ENCODE measurements around the gene PGM5.

Gene PGM5

GRCh38 chr9:68493541-68493940, 137.1 kb downstream of the PGM5 start:
- Histone ChIP-seq H3K36me3 (ENCODE audit: control insufficient read depth, insufficient read depth, low read length) (no peaks in the 10 kb centered on the region), H3K27me3 (ENCODE audit: control insufficient read depth, insufficient read depth, low read length) (peaks cover 3% of the 10 kb centered on the region; the same call in 1 of the 2 replicates), H3K27ac (ENCODE audit: low read length) (no peak overlapping the region), H3K9me3 (ENCODE audit: control insufficient read depth, insufficient read depth, low read length) (no peaks in the 10 kb centered on the region), H3K4me3 (ENCODE audit: low read length) (no peak overlapping the region), H3K4me1 (ENCODE audit: control insufficient read depth, insufficient read depth, low read length) (no peaks in the 10 kb centered on the region)
- DNase-seq (ENCODE audit: low read depth, low spot score): no peak

GRCh38 chr9:68493958-68494577, 137.7 kb downstream of the PGM5 start:
- WGBS (ENCODE audit: insufficient coverage, insufficient read length): no CpG with 5 or more reads among the region's 3 CpGs
- no peak for DNase-seq (ENCODE audit: low read depth, low spot score)
- no peaks in the 10 kb centered on the region for H3K9me3 ChIP-seq (ENCODE audit: control insufficient read depth, insufficient read depth, low read length)
- H3K4me1 ChIP-seq (ENCODE audit: control insufficient read depth, insufficient read depth, low read length): no peaks in the 10 kb centered on the region
- H3K27me3 ChIP-seq (ENCODE audit: control insufficient read depth, insufficient read depth, low read length): peaks cover 3% of the 10 kb centered on the region; the same call in 1 of the 2 replicates
- H3K27ac ChIP-seq (ENCODE audit: low read length): no peak overlapping the region
- H3K36me3 ChIP-seq (ENCODE audit: control insufficient read depth, insufficient read depth, low read length): no peaks in the 10 kb centered on the region
- H3K4me3 ChIP-seq (ENCODE audit: low read length): no peak overlapping the region

- no CpG with 5 or more reads among the region's 1 CpG for WGBS (ENCODE audit: insufficient coverage, insufficient read length)
- Histone ChIP-seq H3K36me3 (ENCODE audit: control insufficient read depth, insufficient read depth, low read length) (no peaks in the 10 kb centered on the region), H3K4me1 (ENCODE audit: control insufficient read depth, insufficient read depth, low read length) (no peaks in the 10 kb centered on the region), H3K27me3 (ENCODE audit: control insufficient read depth, insufficient read depth, low read length) (peaks cover 3% of the 10 kb centered on the region; the same call in 1 of the 2 replicates), H3K4me3 (ENCODE audit: low read length) (no peak overlapping the region), H3K9me3 (ENCODE audit: control insufficient read depth, insufficient read depth, low read length) (no peaks in the 10 kb centered on the region), H3K27ac (ENCODE audit: low read length) (no peak overlapping the region)
- DNase-seq (ENCODE audit: low read depth, low spot score): no peak
These were observed 138.8 kb downstream of the PGM5 start for GRCh38 chr9:68495247-68495646.

- DNase-seq (ENCODE audit: low read depth, low spot score): no peak
- Histone ChIP-seq H3K36me3 (ENCODE audit: control insufficient read depth, insufficient read depth, low read length) (no peaks in the 10 kb centered on the region), H3K4me1 (ENCODE audit: control insufficient read depth, insufficient read depth, low read length) (no peaks in the 10 kb centered on the region), H3K27ac (ENCODE audit: low read length) (no peak overlapping the region), H3K4me3 (ENCODE audit: low read length) (no peak overlapping the region), H3K9me3 (ENCODE audit: control insufficient read depth, insufficient read depth, low read length) (no peaks in the 10 kb centered on the region), H3K27me3 (ENCODE audit: control insufficient read depth, insufficient read depth, low read length) (peaks cover 3% of the 10 kb centered on the region; the same call in 1 of the 2 replicates)
These were observed 139.9 kb downstream of the PGM5 start for GRCh38 chr9:68496356-68496755.

- no peak overlapping the region for H3K27ac ChIP-seq (ENCODE audit: low read length)
- H3K36me3 ChIP-seq (ENCODE audit: control insufficient read depth, insufficient read depth, low read length): no peaks in the 10 kb centered on the region
- WGBS (ENCODE audit: insufficient coverage, insufficient read length): no CpG with 5 or more reads among the region's 1 CpG
- no peak overlapping the region for H3K4me3 ChIP-seq (ENCODE audit: low read length)
- no peaks in the 10 kb centered on the region for H3K9me3 ChIP-seq (ENCODE audit: control insufficient read depth, insufficient read depth, low read length)
- H3K4me1 ChIP-seq (ENCODE audit: control insufficient read depth, insufficient read depth, low read length): no peaks in the 10 kb centered on the region
- H3K27me3 ChIP-seq (ENCODE audit: control insufficient read depth, insufficient read depth, low read length): peaks cover 3% of the 10 kb centered on the region; the same call in 1 of the 2 replicates
- no peak for DNase-seq (ENCODE audit: low read depth, low spot score)
These were observed 141.2 kb downstream of the PGM5 start for GRCh38 chr9:68497629-68498028.

- H3K27ac ChIP-seq (ENCODE audit: low read length): no peak overlapping the region
- no peaks in the 10 kb centered on the region for H3K4me1 ChIP-seq (ENCODE audit: control insufficient read depth, insufficient read depth, low read length)
- H3K27me3 ChIP-seq (ENCODE audit: control insufficient read depth, insufficient read depth, low read length): peaks cover 7% of the 10 kb centered on the region; the same call in 1 of the 2 replicates
- no CpG with 5 or more reads among the region's 2 CpGs for WGBS (ENCODE audit: insufficient coverage, insufficient read length)
- H3K36me3 ChIP-seq (ENCODE audit: control insufficient read depth, insufficient read depth, low read length): no peaks in the 10 kb centered on the region
- no peak for DNase-seq (ENCODE audit: low read depth, low spot score)
- no peaks in the 10 kb centered on the region for H3K9me3 ChIP-seq (ENCODE audit: control insufficient read depth, insufficient read depth, low read length)
- no peak overlapping the region for H3K4me3 ChIP-seq (ENCODE audit: low read length)
These were observed 142.4 kb downstream of the PGM5 start for GRCh38 chr9:68498816-68499215.

GRCh38 chr9:68500457-68501381, 144.3 kb downstream of the PGM5 start:
- peaks cover 17% of the 10 kb centered on the region for H3K27me3 ChIP-seq (ENCODE audit: control insufficient read depth, insufficient read depth, low read length)

GRCh38 chr9:68502279-68502678, 145.9 kb downstream of the PGM5 start:
- H3K27me3 ChIP-seq (ENCODE audit: control insufficient read depth, insufficient read depth, low read length): peaks cover 20% of the 10 kb centered on the region
- H3K4me1 ChIP-seq (ENCODE audit: control insufficient read depth, insufficient read depth, low read length): no peaks in the 10 kb centered on the region
- H3K36me3 ChIP-seq (ENCODE audit: control insufficient read depth, insufficient read depth, low read length): no peaks in the 10 kb centered on the region
- no CpG with 5 or more reads among the region's 4 CpGs for WGBS (ENCODE audit: insufficient coverage, insufficient read length)
- no peak for DNase-seq (ENCODE audit: low read depth, low spot score)
- no peak overlapping the region for H3K4me3 ChIP-seq (ENCODE audit: low read length)
- H3K9me3 ChIP-seq (ENCODE audit: control insufficient read depth, insufficient read depth, low read length): no peaks in the 10 kb centered on the region; the same call in 1 of the 2 replicates
- no peak overlapping the region for H3K27ac ChIP-seq (ENCODE audit: low read length)

More at GRCh38 chr9:68500457-68501381, 144.3 kb downstream of the PGM5 start:
- Histone ChIP-seq H3K36me3 (ENCODE audit: control insufficient read depth, insufficient read depth, low read length) (no peaks in the 10 kb centered on the region), H3K9me3 (ENCODE audit: control insufficient read depth, insufficient read depth, low read length) (no peaks in the 10 kb centered on the region), H3K27ac (ENCODE audit: low read length) (no peak overlapping the region), H3K4me3 (ENCODE audit: low read length) (no peak overlapping the region), H3K4me1 (ENCODE audit: control insufficient read depth, insufficient read depth, low read length) (no peaks in the 10 kb centered on the region)
- no CpG with 5 or more reads among the region's 9 CpGs for WGBS (ENCODE audit: insufficient coverage, insufficient read length)
- DNase-seq (ENCODE audit: low read depth, low spot score): no peak

- Histone ChIP-seq H3K9me3 (ENCODE audit: control insufficient read depth, insufficient read depth, low read length) (no peaks in the 10 kb centered on the region; the same call in 1 of the 2 replicates), H3K4me3 (ENCODE audit: low read length) (no peak overlapping the region), H3K27me3 (ENCODE audit: control insufficient read depth, insufficient read depth, low read length) (peaks cover 45% of the 10 kb centered on the region), H3K36me3 (ENCODE audit: control insufficient read depth, insufficient read depth, low read length) (no peaks in the 10 kb centered on the region), H3K4me1 (ENCODE audit: control insufficient read depth, insufficient read depth, low read length) (no peaks in the 10 kb centered on the region), H3K27ac (ENCODE audit: low read length) (no peak overlapping the region)
- no peak for DNase-seq (ENCODE audit: low read depth, low spot score)
- WGBS (ENCODE audit: insufficient coverage, insufficient read length): no CpG with 5 or more reads among the region's 4 CpGs
These were observed 149.4 kb downstream of the PGM5 start for GRCh38 chr9:68505681-68506409.

- Histone ChIP-seq H3K4me1 (ENCODE audit: control insufficient read depth, insufficient read depth, low read length) (no peaks in the 10 kb centered on the region), H3K4me3 (ENCODE audit: low read length) (no peak overlapping the region), H3K27ac (ENCODE audit: low read length) (no peak overlapping the region), H3K36me3 (ENCODE audit: control insufficient read depth, insufficient read depth, low read length) (no peaks in the 10 kb centered on the region), H3K27me3 (ENCODE audit: control insufficient read depth, insufficient read depth, low read length) (peaks cover 49% of the 10 kb centered on the region), H3K9me3 (ENCODE audit: control insufficient read depth, insufficient read depth, low read length) (no peaks in the 10 kb centered on the region; the same call in 1 of the 2 replicates)
- no peak for DNase-seq (ENCODE audit: low read depth, low spot score)
- no CpG with 5 or more reads among the region's 1 CpG for WGBS (ENCODE audit: insufficient coverage, insufficient read length)
These were observed 150.1 kb downstream of the PGM5 start for GRCh38 chr9:68506551-68506950.
